Right renal pelvis (tissue), 4 donors: ENCODE results near the gene SUGP2. TPM values are rescaled to one million over a fixed set of nuclear protein-coding genes. Genes with fewer than 3 reads are reported as not detected.

Experiments used
- DNase-seq, 4 donors: peaks; one replicate each; pipeline ENCODE4 v3.0.0-alpha.2; 2013; ENCODE audit warnings: low read depth in 4 of 4, low spot score in 3 of 4, missing footprints in 1 of 4
- polyA plus RNA-seq, 4 donors: library from polyadenylated mRNA; unstranded; fragments of 120-200 nt; gene quantifications; one replicate each; pipeline ENCODE4 v1.2.1, GENCODE V29; 2013; ENCODE audit not compliant: insufficient read length in 4 of 4

Gene SUGP2
- polyA plus RNA-seq, 4 donors = 79.3 to 88.4 (median 85.5) TPM

GRCh38 chr19:18993115-18993514, 40.2 kb downstream of the SUGP2 start:
- DNase-seq = no peak

- no peak for DNase-seq
Observed at GRCh38 chr19:18992696-18993095, 40.6 kb downstream of the SUGP2 start.

DNA sequence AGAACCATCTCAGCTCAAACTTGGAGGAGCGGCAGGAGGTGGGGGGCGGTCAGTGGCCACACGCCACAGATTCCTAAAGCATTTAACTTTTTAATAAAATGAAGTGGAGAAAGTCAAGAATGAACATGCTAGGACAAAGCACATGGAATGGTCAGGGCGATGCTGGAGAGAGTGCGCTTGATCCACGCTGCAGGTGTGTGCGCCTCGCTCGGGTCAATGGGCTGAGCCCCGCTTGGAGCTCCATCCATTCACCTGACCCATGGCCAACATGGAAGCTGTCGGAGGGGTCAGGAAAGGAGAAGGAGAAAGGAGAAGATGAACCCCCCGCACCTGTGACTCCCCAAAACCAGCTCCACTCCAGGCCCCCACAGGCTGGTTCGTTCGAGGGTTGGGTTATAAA, 41.8 kb downstream of the SUGP2 start:
- DNase-seq = no peak

- DNase-seq = no peak
Observed at GRCh38 chr19:18991006-18991405, 42.3 kb downstream of the SUGP2 start.

- DNase-seq = no peak
Observed at GRCh38 chr19:18990128-18990708, 43.1 kb downstream of the SUGP2 start.

- no peak for DNase-seq
Observed at GRCh38 chr19:18989316-18989715, 44.0 kb downstream of the SUGP2 start.

- DNase-seq = no peak
Observed at GRCh38 chr19:18987456-18987855, 45.9 kb downstream of the SUGP2 start.

GRCh38 chr19:18985257-18985656, 48.1 kb downstream of the SUGP2 start:
- no peak for DNase-seq

DNA sequence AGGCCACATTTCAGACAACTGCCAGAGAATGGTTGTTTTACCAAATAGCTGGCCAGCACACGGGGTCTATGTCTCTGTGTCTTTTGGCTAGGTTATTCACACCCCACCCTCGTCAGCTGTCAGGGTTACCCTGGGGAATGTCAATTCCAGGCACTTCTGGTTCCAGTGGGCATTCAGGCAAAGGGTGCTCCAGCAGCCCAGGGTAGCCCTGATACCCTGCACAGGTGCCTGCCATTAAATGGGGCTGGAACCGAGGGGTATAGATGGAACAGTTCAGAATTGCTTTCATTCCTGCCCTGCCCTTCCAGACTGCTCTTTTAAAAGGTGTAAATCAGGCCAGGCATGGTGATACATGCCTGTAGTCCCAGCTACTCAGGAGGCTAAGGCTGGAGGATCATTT, 49.1 kb downstream of the SUGP2 start:
- DNase-seq = no peak

- no peak for DNase-seq
Observed at GRCh38 chr19:18982669-18983068, 50.6 kb downstream of the SUGP2 start.

- DNase-seq = no peak
Observed at GRCh38 chr19:18980432-18981020, 52.8 kb downstream of the SUGP2 start.

DNA sequence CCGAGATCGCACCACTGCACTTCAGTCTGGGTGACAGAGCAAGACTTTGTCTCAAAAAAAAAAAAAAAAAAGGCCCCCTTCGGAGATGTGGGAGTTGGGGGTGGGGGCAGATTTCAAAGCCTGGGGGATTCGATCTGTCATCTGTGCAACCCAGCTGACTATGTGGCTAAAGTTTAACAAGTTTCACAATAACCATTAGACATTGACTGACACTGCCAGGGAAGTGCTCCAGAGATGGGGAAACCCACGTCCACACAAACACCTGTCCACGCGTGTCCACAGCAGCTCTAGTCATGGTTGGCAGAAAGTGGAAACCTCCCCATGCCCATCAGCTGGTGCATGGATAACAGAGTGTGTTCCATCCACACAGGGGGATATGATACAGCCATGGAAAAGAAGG, 54.7 kb downstream of the SUGP2 start:
- no peak for DNase-seq

DNA sequence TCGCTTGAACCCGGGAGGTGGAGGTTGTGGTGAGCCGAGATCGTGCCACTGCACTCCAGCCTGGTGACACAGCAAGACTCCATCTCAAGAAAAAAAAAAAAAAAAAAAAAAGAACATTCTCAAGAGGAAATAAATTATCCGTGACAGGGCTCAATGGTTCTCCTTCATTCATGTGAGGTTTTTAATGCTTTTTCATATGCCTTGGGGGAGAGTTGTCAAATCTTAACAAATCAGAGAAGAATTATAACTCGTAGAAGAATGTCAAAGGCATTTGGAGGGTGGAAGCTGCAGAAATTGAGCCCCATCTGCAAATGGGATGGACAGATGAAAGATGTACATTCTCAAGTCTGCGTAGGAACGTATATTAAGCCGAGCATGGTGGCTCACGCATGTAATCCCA, 57.4 kb downstream of the SUGP2 start:
- DNase-seq = no peak

DNA sequence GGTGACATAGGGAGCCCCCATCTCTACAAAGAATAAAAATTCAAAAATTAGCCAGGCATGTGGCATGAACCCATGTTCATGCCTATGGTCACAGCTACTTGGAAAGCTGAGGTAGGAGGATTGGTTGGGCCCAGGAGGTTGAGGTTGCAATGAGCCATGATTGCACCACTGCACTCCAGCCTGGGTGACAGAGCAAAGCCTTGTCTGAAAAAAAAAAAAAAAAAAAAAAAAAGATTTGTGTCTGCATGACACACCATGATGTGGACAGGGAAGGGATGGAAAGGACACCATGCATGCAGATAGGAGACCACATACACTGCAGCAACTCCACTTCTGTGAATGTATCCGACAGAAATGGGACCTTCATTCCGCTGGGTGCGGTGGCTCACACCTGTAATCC, 58.3 kb downstream of the SUGP2 start:
- no peak for DNase-seq

GRCh38 chr19:18972851-18973250, 60.5 kb downstream of the SUGP2 start:
- DNase-seq = no peak

DNA sequence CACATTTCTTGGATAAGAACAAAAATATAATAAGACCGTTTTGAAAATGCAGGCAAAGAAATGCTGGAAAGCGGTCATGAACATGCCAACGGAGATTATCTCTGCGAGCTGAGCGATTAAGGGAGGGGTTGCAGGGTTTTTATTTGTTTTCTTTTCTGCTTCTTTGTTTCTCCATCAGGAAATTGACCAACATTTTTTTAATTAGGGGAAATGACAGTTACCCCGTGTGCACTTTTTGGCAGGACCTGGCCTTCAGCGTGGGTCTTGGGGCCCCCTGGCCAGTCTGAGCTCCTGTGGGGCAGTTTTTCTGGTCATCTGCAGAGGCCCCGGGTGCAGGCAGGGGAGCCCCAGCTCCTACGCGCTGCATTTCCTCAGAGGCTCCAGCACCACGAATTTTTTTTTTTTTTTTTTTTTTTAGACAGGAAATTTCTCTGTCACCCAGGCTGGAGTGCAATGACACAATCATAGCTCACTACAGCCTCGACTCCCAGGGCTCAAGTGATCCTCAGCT, 61.0 kb downstream of the SUGP2 start:
- DNase-seq = no peak

- no peak for DNase-seq
Observed at GRCh38 chr19:18969931-18970659, 63.2 kb downstream of the SUGP2 start.

- peak in 3 of 4 donors; percentile 51 to 74 (median 64) for DNase-seq
Observed at GRCh38 chr19:18967358-18968146, 65.8 kb downstream of the SUGP2 start.

DNA sequence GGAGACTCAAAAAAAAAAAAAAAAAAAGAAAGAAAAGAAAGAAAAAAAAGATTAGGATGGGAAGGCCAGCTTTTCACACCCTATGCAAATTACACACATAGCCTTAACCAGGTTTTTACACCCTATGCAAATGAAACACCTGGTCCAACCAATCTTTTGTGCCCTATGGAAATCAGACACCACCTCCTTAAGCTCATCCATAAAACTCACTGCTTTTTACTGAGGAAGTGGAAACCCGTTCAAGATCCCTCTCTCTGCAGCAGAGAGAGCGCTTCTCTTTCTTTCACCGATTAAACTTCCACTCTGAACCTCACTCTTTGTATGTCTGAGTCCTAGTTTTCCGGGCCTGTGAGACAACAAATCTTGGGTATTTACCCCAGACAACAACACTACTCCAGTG, 67.0 kb downstream of the SUGP2 start:
- no peak for DNase-seq

DNA sequence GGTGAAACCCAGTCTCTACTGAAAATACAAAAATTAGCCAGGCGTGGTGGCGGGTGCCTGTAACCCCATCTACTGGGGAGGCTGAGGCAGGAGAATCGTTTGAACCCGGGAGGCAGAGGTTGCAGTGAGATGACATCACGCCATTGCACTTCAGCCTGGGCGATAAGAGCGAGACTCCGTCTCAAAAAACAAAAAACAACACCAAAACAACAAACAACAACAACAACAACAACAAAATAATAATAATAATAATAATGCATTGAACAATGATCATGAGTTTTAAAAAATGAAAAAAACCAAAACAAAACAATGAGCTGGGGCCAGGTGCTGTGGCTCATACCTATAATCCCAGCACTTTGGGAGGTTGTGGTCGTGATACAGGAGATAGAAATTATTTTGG, 69.2 kb downstream of the SUGP2 start:
- no peak for DNase-seq
